Vagina (tissue), 2 donors: Measurements from ENCODE around the gene RCCD1. TPM values are rescaled to one million over a fixed set of nuclear protein-coding genes. Genes with fewer than 3 reads are reported as not detected.

Source experiments
- DNase-seq, 2 donors: peaks; one replicate each; pipeline ENCODE4 v3.0.0-alpha.2; 2017; ENCODE audit errors: extremely low spot score in 2 of 2
- H3K27ac ChIP-seq: fragments of 200-600 bp; sonication (generic); one replicate; pipeline ENCODE4 v1.5.1; 2019
- H3K27me3 ChIP-seq: fragments of 200-600 bp; sonication (generic); one replicate; pipeline ENCODE4 v1.5.1; 2019
- H3K36me3 ChIP-seq, 2 donors: fragments of 200-600 bp; sonication (generic); one replicate each; pipeline ENCODE4 v1.5.1; 2017 to 2019
- H3K4me1 ChIP-seq: fragments of 200-600 bp; sonication (generic); one replicate; pipeline ENCODE4 v1.5.1; 2019
- H3K4me3 ChIP-seq, 2 donors: fragments of 200-600 bp; sonication (generic); 1 replicate in 1 of 2; 2 replicates in 1 of 2; pipeline ENCODE4 v1.5.1; 2016 to 2019
- H3K9me3 ChIP-seq: fragments of 200-600 bp; sonication (generic); one replicate; pipeline ENCODE4 v1.5.1; 2019
- POLR2A ChIP-seq, 2 donors: fragments of 450-650 bp; IDR thresholded peaks; one replicate each; pipeline ENCODE4 v1.6.1; 2017; ENCODE audit warnings: antibody characterized with exemption in 2 of 2, mild to moderate bottlenecking in 2 of 2, moderate library complexity in 2 of 2
- POLR2AphosphoS5 ChIP-seq, 2 donors: sonication (generic); formaldehyde crosslinking; IDR thresholded peaks; one replicate each; pipeline ENCODE4 v1.9.0; 2017; ENCODE audit warnings: antibody characterized with exemption in 2 of 2, mild to moderate bottlenecking in 2 of 2, low read depth in 1 of 2; ENCODE audit not compliant: insufficient read depth in 1 of 2
- intact Hi-C: fragments of 100-400 bp; cut with DNase I; formaldehyde crosslinking; loops from one replicate; pipeline ENCODE4 v1.15.1; 2023
- total RNA-seq: library from RNA; depleted of rRNA; stranded (reverse); fragments of >200 nt; gene quantifications from one replicate; pipeline ENCODE4 v1.2.3, GENCODE V29; 2016
- TF ChIP-seq, protein P1 (sequence below), 3 experiments: fragments of 450-650 bp in 2 of 3; fragments of 200-600 bp in 1 of 3; sonication (generic) in 1 of 3; IDR thresholded peaks; one replicate each; pipeline ENCODE4 v1.5.1; 2017 to 2019; ENCODE audit warnings: antibody characterized with exemption in 3 of 3, mild to moderate bottlenecking in 2 of 3, moderate library complexity in 2 of 3

The RCCD1 gene
- total RNA-seq, 1 donor from 2014 or later: 6.9 TPM

GRCh38 chr15:90932660-90932991 is 22.1 kb upstream of the RCCD1 start:
- Histone ChIP-seq H3K27me3 (no peaks in the 10 kb centered on the region), H3K4me3 (peak overlapping the region; percentile 72 to 75), H3K9me3 (no peaks in the 10 kb centered on the region), H3K36me3 (no peaks in the 10 kb centered on the region), H3K4me1 (peaks cover 55% of the 10 kb centered on the region), H3K27ac (peak overlapping the region; percentile 93)
- intact Hi-C loops: no loop called here
- TF ChIP-seq POLR2A (IDR thresholded peaks at IDR 0.05) (no peak), POLR2AphosphoS5 (IDR thresholded peaks at IDR 0.05; ENCODE audit: insufficient read depth in 1 of 2, low read depth in 1 of 2) (no peak)
- TF ChIP-seq, protein P1, sequence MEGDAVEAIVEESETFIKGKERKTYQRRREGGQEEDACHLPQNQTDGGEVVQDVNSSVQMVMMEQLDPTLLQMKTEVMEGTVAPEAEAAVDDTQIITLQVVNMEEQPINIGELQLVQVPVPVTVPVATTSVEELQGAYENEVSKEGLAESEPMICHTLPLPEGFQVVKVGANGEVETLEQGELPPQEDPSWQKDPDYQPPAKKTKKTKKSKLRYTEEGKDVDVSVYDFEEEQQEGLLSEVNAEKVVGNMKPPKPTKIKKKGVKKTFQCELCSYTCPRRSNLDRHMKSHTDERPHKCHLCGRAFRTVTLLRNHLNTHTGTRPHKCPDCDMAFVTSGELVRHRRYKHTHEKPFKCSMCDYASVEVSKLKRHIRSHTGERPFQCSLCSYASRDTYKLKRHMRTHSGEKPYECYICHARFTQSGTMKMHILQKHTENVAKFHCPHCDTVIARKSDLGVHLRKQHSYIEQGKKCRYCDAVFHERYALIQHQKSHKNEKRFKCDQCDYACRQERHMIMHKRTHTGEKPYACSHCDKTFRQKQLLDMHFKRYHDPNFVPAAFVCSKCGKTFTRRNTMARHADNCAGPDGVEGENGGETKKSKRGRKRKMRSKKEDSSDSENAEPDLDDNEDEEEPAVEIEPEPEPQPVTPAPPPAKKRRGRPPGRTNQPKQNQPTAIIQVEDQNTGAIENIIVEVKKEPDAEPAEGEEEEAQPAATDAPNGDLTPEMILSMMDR (IDR thresholded peaks at IDR 0.05): no peak
- DNase-seq: no peak

GRCh38 chr15:90933301-90933700 is 21.4 kb upstream of the RCCD1 start:
- no peaks in the 10 kb centered on the region for H3K36me3 ChIP-seq
- TF ChIP-seq POLR2A (IDR thresholded peaks at IDR 0.05) (no peak), POLR2AphosphoS5 (IDR thresholded peaks at IDR 0.05; ENCODE audit: insufficient read depth in 1 of 2, low read depth in 1 of 2) (no peak)
- TF ChIP-seq, protein P1 (IDR thresholded peaks at IDR 0.05): no peak
- no peaks in the 10 kb centered on the region for H3K9me3 ChIP-seq
- no peak overlapping the region for H3K4me3 ChIP-seq
- no peaks in the 10 kb centered on the region for H3K27me3 ChIP-seq
- no peak for DNase-seq
- H3K4me1 ChIP-seq: peaks cover 55% of the 10 kb centered on the region
- intact Hi-C loops: no loop called here
- H3K27ac ChIP-seq: no peak overlapping the region

DNA sequence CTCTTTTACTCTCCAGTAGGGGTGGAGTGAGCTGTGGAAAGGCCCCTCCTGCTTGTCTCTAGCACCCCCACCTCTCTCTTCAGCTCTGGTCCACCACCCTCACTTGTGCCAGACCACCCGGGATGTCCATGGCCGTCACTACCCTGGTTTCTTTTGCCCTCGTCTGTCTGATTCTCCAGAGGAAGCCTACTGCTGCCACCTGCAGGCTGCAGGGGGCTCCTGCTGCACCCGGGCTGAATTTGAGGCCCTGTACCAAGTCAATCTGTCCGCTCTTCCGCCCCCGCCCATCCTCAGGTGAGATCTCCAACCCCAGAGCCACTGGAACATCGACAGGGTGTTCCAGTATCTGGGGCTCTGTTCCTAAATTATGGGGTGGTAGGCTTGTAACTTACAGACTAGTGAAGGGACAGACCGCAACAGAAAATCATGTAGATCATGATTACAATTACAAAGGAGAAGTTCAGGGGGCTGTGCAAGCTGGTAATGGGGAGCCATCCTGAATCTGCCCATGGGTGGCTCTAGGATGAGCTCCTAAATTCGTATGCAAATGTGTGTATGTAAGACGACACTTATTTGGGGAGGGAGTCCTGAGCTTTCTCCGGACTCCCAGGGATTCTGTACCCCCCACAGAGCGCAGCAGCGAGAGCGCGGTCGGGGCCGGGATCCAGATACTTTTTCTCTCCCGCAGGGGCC is 20.3 kb upstream of the RCCD1 start:
- Histone ChIP-seq H3K27ac (peak overlapping the region; percentile 91), H3K9me3 (no peaks in the 10 kb centered on the region), H3K4me1 (peaks cover 55% of the 10 kb centered on the region), H3K27me3 (no peaks in the 10 kb centered on the region), H3K36me3 (peaks cover 0 to 10% of the 10 kb centered on the region in 2 donors), H3K4me3 (peak overlapping the region; percentile 62 to 84)
- TF ChIP-seq POLR2A (IDR thresholded peaks at IDR 0.05): no peak
- TF ChIP-seq, protein P1 (IDR thresholded peaks at IDR 0.05): peak; percentile 34 to 75 (median 62)
- intact Hi-C loops: no loop called here
- DNase-seq: no peak

DNA sequence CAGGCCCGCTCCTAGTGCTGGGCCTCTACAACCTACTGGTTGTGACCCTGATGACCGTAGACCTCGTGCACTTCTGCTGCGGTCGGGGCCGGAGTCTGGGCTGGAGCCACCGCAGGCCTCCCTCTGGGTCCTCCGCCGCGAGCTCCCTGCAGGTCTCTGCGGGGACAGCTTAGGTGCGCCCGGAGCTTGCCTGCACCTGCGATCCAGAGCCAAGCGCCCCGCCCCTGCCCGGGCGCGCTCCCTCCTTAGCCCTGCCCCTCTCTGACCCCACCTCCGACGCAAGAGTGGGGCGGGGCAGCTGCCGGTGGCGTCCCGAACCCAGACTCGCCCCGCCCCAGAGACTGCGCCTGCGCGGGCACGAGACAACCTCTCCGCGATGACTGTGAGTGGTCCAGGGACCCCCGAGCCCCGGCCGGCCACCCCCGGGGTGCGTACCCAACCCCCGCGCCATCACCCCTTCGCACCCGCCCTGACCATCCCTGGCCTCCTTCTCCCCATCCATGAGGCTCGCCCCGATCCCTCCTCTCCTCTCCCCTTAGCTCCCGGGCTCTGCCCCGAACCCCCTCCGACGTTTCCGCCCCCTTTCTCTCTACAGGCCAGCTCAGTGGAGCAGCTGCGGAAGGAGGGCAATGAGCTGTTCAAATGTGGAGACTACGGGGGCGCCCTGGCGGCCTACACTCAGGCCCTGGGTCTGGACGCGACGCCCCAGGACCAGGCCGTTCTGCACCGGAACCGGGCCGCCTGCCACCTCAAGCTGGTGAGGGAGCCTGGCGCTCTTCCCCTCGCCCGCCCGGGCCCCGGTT is 19.5 kb upstream of the RCCD1 start, which contains the start of gene UNC45A:
Gene UNC45A (plus strand): TSS at position 337 of the 803 bp plus-strand sequence. CDS start 40 bp downstream, at position 377.
- no peaks in the 10 kb centered on the region for H3K9me3 ChIP-seq
- H3K27ac ChIP-seq: peak within 1 kb of the TSS; percentile 91
- TF ChIP-seq, protein P1 (IDR thresholded peaks at IDR 0.05): peak in 1 of 3 experiments; percentile 15
- TF ChIP-seq POLR2A (IDR thresholded peaks at IDR 0.05) (peak in 1 of 2 donors; percentile 29), POLR2AphosphoS5 (IDR thresholded peaks at IDR 0.05; ENCODE audit: insufficient read depth in 1 of 2, low read depth in 1 of 2) (peak; percentile 71 to 90)
- intact Hi-C loops: no loop called here
- H3K4me3 ChIP-seq: peak within 1 kb of the TSS; percentile 62 to 84
- no peaks in the 10 kb centered on the region for H3K27me3 ChIP-seq
- H3K36me3 ChIP-seq: peaks cover 0 to 17% of the 10 kb centered on the region in 2 donors
- no peak for DNase-seq
- H3K4me1 ChIP-seq: peaks cover 55% of the 10 kb centered on the region
